ENCODE results near the gene CADPS2.

DNA sequence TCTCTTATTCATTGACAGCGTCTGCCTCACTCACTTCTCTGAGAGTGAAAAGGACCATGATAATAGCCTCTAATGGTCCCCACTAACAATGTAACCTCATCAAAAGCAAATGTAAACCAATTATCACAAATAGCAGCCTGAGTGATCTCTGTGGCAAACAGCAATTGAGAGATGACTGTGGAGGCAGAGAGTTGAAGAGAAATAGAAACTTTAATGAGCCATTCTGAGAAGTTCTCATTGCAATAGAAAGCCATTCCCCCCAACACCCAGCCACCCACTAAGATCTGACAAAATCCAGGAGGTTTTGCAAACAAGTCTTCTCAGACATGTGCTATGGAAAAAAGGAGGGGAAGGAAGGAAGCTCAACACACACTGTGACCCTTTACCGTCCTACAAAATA lies 139.3 kb downstream of the CADPS2 start:
- TF ChIP-seq, protein P1, sequence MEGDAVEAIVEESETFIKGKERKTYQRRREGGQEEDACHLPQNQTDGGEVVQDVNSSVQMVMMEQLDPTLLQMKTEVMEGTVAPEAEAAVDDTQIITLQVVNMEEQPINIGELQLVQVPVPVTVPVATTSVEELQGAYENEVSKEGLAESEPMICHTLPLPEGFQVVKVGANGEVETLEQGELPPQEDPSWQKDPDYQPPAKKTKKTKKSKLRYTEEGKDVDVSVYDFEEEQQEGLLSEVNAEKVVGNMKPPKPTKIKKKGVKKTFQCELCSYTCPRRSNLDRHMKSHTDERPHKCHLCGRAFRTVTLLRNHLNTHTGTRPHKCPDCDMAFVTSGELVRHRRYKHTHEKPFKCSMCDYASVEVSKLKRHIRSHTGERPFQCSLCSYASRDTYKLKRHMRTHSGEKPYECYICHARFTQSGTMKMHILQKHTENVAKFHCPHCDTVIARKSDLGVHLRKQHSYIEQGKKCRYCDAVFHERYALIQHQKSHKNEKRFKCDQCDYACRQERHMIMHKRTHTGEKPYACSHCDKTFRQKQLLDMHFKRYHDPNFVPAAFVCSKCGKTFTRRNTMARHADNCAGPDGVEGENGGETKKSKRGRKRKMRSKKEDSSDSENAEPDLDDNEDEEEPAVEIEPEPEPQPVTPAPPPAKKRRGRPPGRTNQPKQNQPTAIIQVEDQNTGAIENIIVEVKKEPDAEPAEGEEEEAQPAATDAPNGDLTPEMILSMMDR (IDR thresholded peaks at IDR 0.05): no peak
- no peak for TF ChIP-seq POLR2A (IDR thresholded peaks at IDR 0.05)
